ENCODE measurements around the gene CCNK.

- TF ChIP-seq GATA1 (IDR thresholded peaks at IDR 0.05; ENCODE audit: low read depth, low read length) = no peak
- no peak for TF ChIP-seq POLR2A (IDR thresholded peaks at IDR 0.05; ENCODE audit: low read length)
These were observed 43.8 kb downstream of the CCNK start for GRCh38 chr14:99524804-99525698.
